Mesendoderm (in vitro differentiated cells): ENCODE data around the gene NOX3. TPM values are rescaled to one million over a fixed set of nuclear protein-coding genes. Genes with fewer than 3 reads are reported as not detected.

Source experiments
- DNase-seq: peaks from one replicate; pipeline ENCODE4 v3.0.0; 2013
- H2AK5ac ChIP-seq: 2 replicates; pipeline ENCODE4 v1.6.1; 2013; ENCODE audit warnings: low read length, inconsistent platforms
- H2BK120ac ChIP-seq: 2 replicates; pipeline ENCODE4 v1.6.1; 2013; ENCODE audit warnings: low read depth, mild to moderate bottlenecking, low read length, moderate library complexity, mixed read lengths
- H2BK15ac ChIP-seq: replicated peaks from 2 replicates; pipeline ENCODE4 v1.6.1; 2013; ENCODE audit warnings: low read depth, mild to moderate bottlenecking, moderate library complexity
- H2BK5ac ChIP-seq: 2 replicates; pipeline ENCODE4 v1.6.1; 2013; ENCODE audit warnings: low read length, inconsistent platforms
- H3K18ac ChIP-seq: 2 replicates; pipeline ENCODE4 v1.6.1; 2013; ENCODE audit warnings: mild to moderate bottlenecking, low read length, mixed read lengths
- H3K23ac ChIP-seq: one replicate; pipeline ENCODE4 v1.6.1; 2013; ENCODE audit warnings: low read length
- H3K27ac ChIP-seq: 2 replicates; pipeline ENCODE4 v1.5.1; 2013; ENCODE audit warnings: low read depth, mild to moderate bottlenecking, inconsistent platforms, low read length, moderate library complexity
- H3K27me3 ChIP-seq: 2 replicates; pipeline ENCODE4 v1.6.1; 2013; ENCODE audit warnings: low read length, control low read depth, mild to moderate bottlenecking, inconsistent platforms; ENCODE audit not compliant: insufficient read depth, poor library complexity
- H3K36me3 ChIP-seq: 2 replicates; pipeline ENCODE4 v1.6.1; 2013; ENCODE audit warnings: low read length, inconsistent platforms; ENCODE audit not compliant: control insufficient read depth, insufficient read depth
- H3K4ac ChIP-seq: one replicate; pipeline ENCODE4 v1.6.1; 2013; ENCODE audit warnings: low read depth, mild to moderate bottlenecking, low read length, moderate library complexity
- H3K4me1 ChIP-seq: 2 replicates; pipeline ENCODE4 v1.6.1; 2013; ENCODE audit warnings: low read depth, low read length, inconsistent platforms; ENCODE audit not compliant: control insufficient read depth
- H3K4me2 ChIP-seq: 2 replicates; pipeline ENCODE4 v1.6.1; 2013; ENCODE audit warnings: low read length
- H3K4me3 ChIP-seq: 2 replicates; pipeline ENCODE4 v1.5.1; 2013; ENCODE audit warnings: mild to moderate bottlenecking, low read length
- H3K56ac ChIP-seq: one replicate; pipeline ENCODE4 v1.6.1; 2013; ENCODE audit warnings: low read length
- H3K79me1 ChIP-seq: 2 replicates; pipeline ENCODE4 v1.6.1; 2013; ENCODE audit warnings: low read length, inconsistent platforms
- H3K79me2 ChIP-seq: 2 replicates; pipeline ENCODE4 v1.6.1; 2013; ENCODE audit warnings: mild to moderate bottlenecking, low read length; ENCODE audit not compliant: control insufficient read depth, insufficient read depth
- H3K9ac ChIP-seq: 2 replicates; pipeline ENCODE4 v1.6.1; 2013; ENCODE audit warnings: low read length, inconsistent platforms
- H4K5ac ChIP-seq: one replicate; pipeline ENCODE4 v1.6.1; 2013; ENCODE audit warnings: low read length
- H4K8ac ChIP-seq: one replicate; pipeline ENCODE4 v1.6.1; 2013; ENCODE audit warnings: low read depth, mild to moderate bottlenecking, control low read depth, low read length, moderate library complexity
- WGBS: extraction: QIAGEN DNeasy Blood & Tissue Kit; methylation state at CpG from one replicate; pipeline ENCODE4 v1.1.7; 2013; ENCODE audit warnings: low lambda C conversion rate, missing lambda C conversion rate; ENCODE audit not compliant: insufficient coverage; ENCODE audit errors: extremely low coverage; 5-methylcytosine and 5-hydroxymethylcytosine counted together
- polyA plus RNA-seq, 2 experiments: library from polyadenylated mRNA; stranded (reverse); fragments of 200-250 nt; gene quantifications; one replicate each; pipeline ENCODE4 v1.2.3, GENCODE V29; 2013

Gene NOX3
- polyA plus RNA-seq (2013, experiment 1 of 2) = 0.03 TPM
- 0.01 TPM for polyA plus RNA-seq (2013, experiment 2 of 2)

DNA sequence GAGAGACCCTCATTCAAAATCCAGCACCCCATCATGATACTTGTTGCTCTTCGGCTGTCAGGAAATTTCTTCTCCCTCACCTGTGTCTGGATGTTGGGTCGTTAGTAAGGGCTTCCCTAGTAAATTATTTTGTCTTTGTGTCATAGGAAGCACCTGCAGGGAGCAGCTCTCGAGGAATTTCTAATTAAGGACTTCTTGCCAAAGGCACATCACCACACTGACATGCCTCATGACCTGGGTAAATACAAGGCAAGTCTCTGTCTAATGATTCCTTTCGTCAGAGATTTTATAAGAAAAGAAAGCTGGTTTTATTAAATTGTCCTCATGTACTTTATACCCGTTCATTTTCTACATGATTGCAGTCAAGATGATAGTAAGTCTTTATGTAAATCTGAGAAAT is at the start of gene NOX3:
Gene NOX3, minus strand, starts transcription at position 74 of the 400 bp plus-strand sequence. Its CDS starts 39 bp downstream, at position 35.
- peak; percentile 54 for DNase-seq
- no peak within 1 kb of the TSS for H3K4me3 ChIP-seq
- no peak within 1 kb of the TSS for H4K8ac ChIP-seq
- H3K27me3 ChIP-seq = no peaks in the 10 kb centered on the region
- no peaks in the 10 kb centered on the region for H3K79me1 ChIP-seq
- no peak within 1 kb of the TSS for H3K18ac ChIP-seq
- H2BK120ac ChIP-seq = no peak within 1 kb of the TSS
- H2BK5ac ChIP-seq = no peak within 1 kb of the TSS
- H3K36me3 ChIP-seq = no peaks in the 10 kb centered on the region
- no peaks in the 10 kb centered on the region for H3K4me1 ChIP-seq
- H2BK15ac ChIP-seq = no peak within 1 kb of the TSS
- no peak within 1 kb of the TSS for H3K9ac ChIP-seq
- no peak within 1 kb of the TSS for H4K5ac ChIP-seq
- H3K27ac ChIP-seq = no peak within 1 kb of the TSS
- no peak within 1 kb of the TSS for H3K23ac ChIP-seq
- H3K4ac ChIP-seq = no peak within 1 kb of the TSS
- H3K4me2 ChIP-seq = no peak within 1 kb of the TSS
- no CpG with 5 or more reads among the region's 5 CpGs for WGBS
- H2AK5ac ChIP-seq = no peak within 1 kb of the TSS
- no peaks in the 10 kb centered on the region for H3K79me2 ChIP-seq
- H3K56ac ChIP-seq = no peak within 1 kb of the TSS

DNA sequence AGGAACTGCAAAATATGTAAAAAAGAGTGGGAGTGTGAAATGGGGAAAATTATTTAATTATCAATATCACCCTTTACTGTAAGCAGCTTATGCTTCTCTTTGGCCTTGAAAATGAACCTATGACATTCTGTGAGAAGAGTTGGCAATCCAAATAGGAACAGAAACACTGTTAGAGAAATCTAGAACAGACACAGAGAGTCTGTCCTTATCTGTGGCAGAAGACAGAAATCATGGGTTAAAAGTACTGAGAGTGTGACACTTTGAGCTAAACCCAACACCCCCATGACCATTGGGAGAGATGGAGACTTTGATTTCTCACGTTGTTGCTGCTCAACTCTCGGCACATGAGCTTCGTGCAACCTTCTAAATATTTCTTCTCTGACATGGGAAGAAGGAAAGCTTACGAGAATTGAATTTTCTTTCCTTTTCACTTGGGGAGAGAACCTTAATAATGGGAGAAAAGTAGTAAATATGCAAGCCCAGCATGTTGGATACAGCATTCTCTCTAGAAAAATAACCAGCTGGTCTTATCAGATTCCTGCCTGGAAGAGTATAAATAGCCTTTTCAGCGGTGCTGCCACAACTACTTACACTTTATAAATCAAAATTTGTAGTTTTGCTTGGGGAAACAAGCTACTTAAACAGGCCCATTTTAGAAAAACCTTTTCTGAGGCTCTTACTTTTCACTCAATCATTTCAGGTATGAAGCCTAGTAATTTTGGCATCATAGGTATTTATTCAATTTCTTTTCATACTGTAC is 49.4 kb upstream of the NOX3 start:
- no peak overlapping the region for H2BK120ac ChIP-seq
- H3K4me1 ChIP-seq = no peaks in the 10 kb centered on the region
- no peak overlapping the region for H3K27ac ChIP-seq
- no peak overlapping the region for H3K18ac ChIP-seq
- H3K4ac ChIP-seq = no peak overlapping the region
- no peak overlapping the region for H4K8ac ChIP-seq
- H3K23ac ChIP-seq = no peak overlapping the region
- H2AK5ac ChIP-seq = no peak overlapping the region
- no peak overlapping the region for H4K5ac ChIP-seq
- no peak overlapping the region for H3K4me2 ChIP-seq
- H2BK5ac ChIP-seq = no peak overlapping the region
- no peaks in the 10 kb centered on the region for H3K27me3 ChIP-seq
- no CpG with 5 or more reads among the region's 5 CpGs for WGBS
- no peak overlapping the region for H3K56ac ChIP-seq
- H3K79me1 ChIP-seq = no peaks in the 10 kb centered on the region
- no peak overlapping the region for H2BK15ac ChIP-seq
- H3K9ac ChIP-seq = no peak overlapping the region
- H3K36me3 ChIP-seq = no peaks in the 10 kb centered on the region
- H3K4me3 ChIP-seq = no peak overlapping the region
- H3K79me2 ChIP-seq = no peaks in the 10 kb centered on the region
- DNase-seq = no peak

GRCh38 chr6:155502393-155502792 is 46.8 kb upstream of the NOX3 start:
- Histone ChIP-seq H3K79me2 (no peaks in the 10 kb centered on the region), H3K79me1 (no peaks in the 10 kb centered on the region), H3K18ac (no peak overlapping the region), H3K4me3 (no peak overlapping the region), H3K4me1 (no peaks in the 10 kb centered on the region), H2BK15ac (no peak overlapping the region), H3K27ac (no peak overlapping the region), H2BK120ac (no peak overlapping the region), H3K27me3 (no peaks in the 10 kb centered on the region), H2AK5ac (no peak overlapping the region), H2BK5ac (no peak overlapping the region), H3K9ac (no peak overlapping the region), H3K4ac (no peak overlapping the region), H4K5ac (no peak overlapping the region), H3K4me2 (no peak overlapping the region), H3K36me3 (no peaks in the 10 kb centered on the region), H3K23ac (no peak overlapping the region), H3K56ac (no peak overlapping the region), H4K8ac (no peak overlapping the region)
- no peak for DNase-seq
- WGBS = no CpG with 5 or more reads among the region's 1 CpG

- Histone ChIP-seq H3K36me3 (no peaks in the 10 kb centered on the region), H3K4me2 (no peak overlapping the region), H4K5ac (no peak overlapping the region), H3K9ac (no peak overlapping the region), H3K23ac (no peak overlapping the region), H3K27ac (no peak overlapping the region), H2BK120ac (no peak overlapping the region), H3K4me3 (no peak overlapping the region), H3K56ac (no peak overlapping the region), H2BK5ac (no peak overlapping the region), H3K27me3 (no peaks in the 10 kb centered on the region), H3K18ac (no peak overlapping the region), H2AK5ac (no peak overlapping the region), H3K4me1 (no peaks in the 10 kb centered on the region), H3K4ac (no peak overlapping the region), H2BK15ac (no peak overlapping the region), H4K8ac (no peak overlapping the region), H3K79me1 (no peaks in the 10 kb centered on the region), H3K79me2 (no peaks in the 10 kb centered on the region)
- WGBS = no CpG with 5 or more reads among the region's 4 CpGs
- DNase-seq = no peak
These were observed 43.9 kb upstream of the NOX3 start for GRCh38 chr6:155499574-155499973.

GRCh38 chr6:155498370-155498769 is 42.7 kb upstream of the NOX3 start:
- Histone ChIP-seq H2BK15ac (no peak overlapping the region), H3K18ac (no peak overlapping the region), H3K56ac (no peak overlapping the region), H3K9ac (no peak overlapping the region), H2BK120ac (no peak overlapping the region), H3K4me1 (no peaks in the 10 kb centered on the region), H3K27me3 (no peaks in the 10 kb centered on the region), H3K27ac (no peak overlapping the region), H3K4me2 (no peak overlapping the region), H3K23ac (no peak overlapping the region), H2AK5ac (no peak overlapping the region), H3K79me2 (no peaks in the 10 kb centered on the region), H4K5ac (no peak overlapping the region), H3K4me3 (no peak overlapping the region), H3K4ac (no peak overlapping the region), H4K8ac (no peak overlapping the region), H3K79me1 (no peaks in the 10 kb centered on the region), H2BK5ac (no peak overlapping the region), H3K36me3 (no peaks in the 10 kb centered on the region)
- no peak for DNase-seq
- WGBS = no CpG with 5 or more reads among the region's 2 CpGs

GRCh38 chr6:155497273-155497672 is 41.6 kb upstream of the NOX3 start:
- no peak overlapping the region for H4K5ac ChIP-seq
- H3K79me2 ChIP-seq = no peaks in the 10 kb centered on the region
- H2AK5ac ChIP-seq = no peak overlapping the region
- no peak overlapping the region for H3K18ac ChIP-seq
- H2BK15ac ChIP-seq = no peak overlapping the region
- no peak overlapping the region for H3K4me2 ChIP-seq
- H3K4me1 ChIP-seq = no peaks in the 10 kb centered on the region
- H3K56ac ChIP-seq = no peak overlapping the region
- H3K4ac ChIP-seq = no peak overlapping the region
- H2BK5ac ChIP-seq = no peak overlapping the region
- no peak overlapping the region for H3K9ac ChIP-seq
- WGBS = no CpG with 5 or more reads among the region's 3 CpGs
- no peak overlapping the region for H3K4me3 ChIP-seq
- H3K79me1 ChIP-seq = no peaks in the 10 kb centered on the region
- no peak overlapping the region for H3K27ac ChIP-seq
- H3K27me3 ChIP-seq = no peaks in the 10 kb centered on the region
- H2BK120ac ChIP-seq = no peak overlapping the region
- no peak overlapping the region for H3K23ac ChIP-seq
- no peaks in the 10 kb centered on the region for H3K36me3 ChIP-seq
- no peak overlapping the region for H4K8ac ChIP-seq
- no peak for DNase-seq
